ENCODE measurements around the gene DNAH9. TPM values are rescaled to one million over a fixed set of nuclear protein-coding genes. Genes with fewer than 3 reads are reported as not detected.

The DNAH9 gene
- polyA plus RNA-seq, 1 donor (not counting 4 experiments of a cell fraction or from before 2014, with no cell fraction given), result 0.42 TPM

DNA sequence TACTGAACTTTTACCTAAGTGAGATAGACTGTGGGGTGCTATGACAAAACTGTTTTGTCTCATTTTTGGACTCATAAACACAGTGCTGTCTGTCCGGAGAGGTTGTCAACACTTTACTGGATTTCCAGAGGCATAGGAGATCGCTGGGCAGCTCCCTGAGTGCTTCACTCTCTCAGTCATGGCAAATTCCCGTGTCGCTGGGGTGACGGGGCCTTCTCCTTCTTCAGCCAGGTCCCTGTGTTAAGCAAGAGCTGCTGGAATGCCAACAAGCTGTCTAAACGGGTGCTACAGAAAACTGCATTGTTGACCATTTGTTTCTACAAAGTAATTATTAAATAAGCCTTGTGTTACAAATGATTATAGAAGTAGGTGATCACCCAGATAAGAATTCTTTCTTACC lies 141.6 kb downstream of the DNAH9 start:
- H3K27me3 ChIP-seq (ENCODE audit: control insufficient read depth, extremely low read depth, insufficient read depth, low read length), result no peaks in the 10 kb centered on the region
- H3K9me1 ChIP-seq (ENCODE audit: control insufficient read depth, extremely low read depth, insufficient read depth, low read length), result no peaks in the 10 kb centered on the region
- no peaks in the 10 kb centered on the region for H3K4me1 ChIP-seq (ENCODE audit: control insufficient read depth, extremely low read depth, insufficient read depth, low read length)
- no peak for FAIRE-seq
- H3K27ac ChIP-seq (ENCODE audit: control insufficient read depth, insufficient read depth, low read length), result no peak overlapping the region
- H3K4me3 ChIP-seq (ENCODE audit: control insufficient read depth in 2 of 3, extremely low read depth in 1 of 3, insufficient read depth in 2 of 3, low read depth in 1 of 3, low read length in 3 of 3), result no peak overlapping the region
- no peak for DNase-seq (ENCODE audit: low read depth, low spot score)
- H3K79me2 ChIP-seq (ENCODE audit: control insufficient read depth, insufficient read depth, low read length), result no peaks in the 10 kb centered on the region
- dilution Hi-C loops (cut with MboI; ENCODE audit: extremely low pct_ligation_motif_present, low sequenced_read_pairs), result no loop called here
- H2AFZ ChIP-seq (ENCODE audit: control insufficient read depth, low read length), result no peak overlapping the region
- no peaks in the 10 kb centered on the region for H4K20me1 ChIP-seq (ENCODE audit: control insufficient read depth, extremely low read depth, insufficient read depth, low read length)
- no peak overlapping the region for H3K4me2 ChIP-seq (ENCODE audit: control insufficient read depth, extremely low read depth, insufficient read depth, low read depth, low read length)
- TF ChIP-seq CTCF (optimal IDR thresholded peaks at IDR 0.05 in 1 of 3, IDR thresholded peaks at IDR 0.05 in 1 of 3, conservative IDR thresholded peaks at IDR 0.05 in 1 of 3; ENCODE audit: extremely low read depth in 1 of 3, insufficient read depth in 2 of 3, low read length in 3 of 3), result no peak
- H3K36me3 ChIP-seq (ENCODE audit: control insufficient read depth in 2 of 2, extremely low read depth in 1 of 2, insufficient read depth in 2 of 2, low read length in 2 of 2), result no peaks in the 10 kb centered on the region
- H3K9ac ChIP-seq (ENCODE audit: control insufficient read depth, extremely low read depth, insufficient read depth, low read length), result no peak overlapping the region
- no peaks in the 10 kb centered on the region for H3K9me3 ChIP-seq (ENCODE audit: control insufficient read depth, low read depth, low read length)

GRCh38 chr17:11742886-11743285 lies 144.6 kb downstream of the DNAH9 start:
- Histone ChIP-seq H3K27me3 (ENCODE audit: control insufficient read depth, extremely low read depth, insufficient read depth, low read length) (no peaks in the 10 kb centered on the region), H3K4me2 (ENCODE audit: control insufficient read depth, extremely low read depth, insufficient read depth, low read depth, low read length) (no peak overlapping the region), H3K9ac (ENCODE audit: control insufficient read depth, extremely low read depth, insufficient read depth, low read length) (no peak overlapping the region), H3K4me3 (ENCODE audit: control insufficient read depth in 2 of 3, extremely low read depth in 1 of 3, insufficient read depth in 2 of 3, low read depth in 1 of 3, low read length in 3 of 3) (no peak overlapping the region), H4K20me1 (ENCODE audit: control insufficient read depth, extremely low read depth, insufficient read depth, low read length) (no peaks in the 10 kb centered on the region), H3K27ac (ENCODE audit: control insufficient read depth, insufficient read depth, low read length) (no peak overlapping the region), H3K36me3 (ENCODE audit: control insufficient read depth in 2 of 2, extremely low read depth in 1 of 2, insufficient read depth in 2 of 2, low read length in 2 of 2) (no peaks in the 10 kb centered on the region), H3K4me1 (ENCODE audit: control insufficient read depth, extremely low read depth, insufficient read depth, low read length) (no peaks in the 10 kb centered on the region), H3K79me2 (ENCODE audit: control insufficient read depth, insufficient read depth, low read length) (no peaks in the 10 kb centered on the region), H2AFZ (ENCODE audit: control insufficient read depth, low read length) (no peak overlapping the region), H3K9me3 (ENCODE audit: control insufficient read depth, low read depth, low read length) (no peaks in the 10 kb centered on the region), H3K9me1 (ENCODE audit: control insufficient read depth, extremely low read depth, insufficient read depth, low read length) (no peaks in the 10 kb centered on the region)
- DNase-seq (ENCODE audit: low read depth, low spot score) (no peak), FAIRE-seq (no peak)
- no peak for TF ChIP-seq EZH2 (IDR thresholded peaks at IDR 0.05; ENCODE audit: low read length)
- TF ChIP-seq CTCF (optimal IDR thresholded peaks at IDR 0.05 in 1 of 3, IDR thresholded peaks at IDR 0.05 in 1 of 3, conservative IDR thresholded peaks at IDR 0.05 in 1 of 3; ENCODE audit: extremely low read depth in 1 of 3, insufficient read depth in 2 of 3, low read length in 3 of 3), result no peak
- dilution Hi-C loops (cut with MboI; ENCODE audit: extremely low pct_ligation_motif_present, low sequenced_read_pairs), result no loop called here
